CD4-positive, CD25-positive, alpha-beta regulatory T cell (primary cell): ENCODE measurements around the gene PSMA7. TPM values are rescaled to one million over a fixed set of nuclear protein-coding genes. Genes with fewer than 3 reads are reported as not detected.

Experiments
- ATAC-seq, 2 donors: fragments of 150-1000 bp; cut with Tn5 transposase; one replicate each; pipeline ENCODE4 v1.10.0; 2021; ENCODE audit warnings: low read depth in 2 of 2, moderate number of reproducible peaks in 2 of 2, moderate library complexity in 1 of 2
- DNase-seq, 3 donors: peaks; one replicate each; pipeline versions ENCODE4 v3.0.0 to v3.0.0-alpha.2; 2012 to 2022; ENCODE audit warnings: mixed read lengths in 1 of 3
- H3K27ac ChIP-seq: one replicate; pipeline ENCODE4 v1.7.0; 2013; ENCODE audit warnings: mild to moderate bottlenecking, low read length; ENCODE audit not compliant: insufficient read depth, poor library complexity, severe bottlenecking
- H3K27me3 ChIP-seq: one replicate; pipeline ENCODE4 v1.7.0; 2013; ENCODE audit warnings: low read length; ENCODE audit not compliant: control insufficient read depth, insufficient read depth
- H3K36me3 ChIP-seq: one replicate; pipeline ENCODE4 v1.7.0; 2013; ENCODE audit warnings: mild to moderate bottlenecking, low read length, moderate library complexity; ENCODE audit not compliant: control insufficient read depth, insufficient read depth
- H3K4me1 ChIP-seq: 2 replicates; pipeline ENCODE4 v1.7.0; 2013; ENCODE audit warnings: mild to moderate bottlenecking, low read length; ENCODE audit not compliant: insufficient read depth, control insufficient read depth, poor library complexity, severe bottlenecking
- H3K4me3 ChIP-seq: one replicate; pipeline ENCODE4 v1.7.0; 2013; ENCODE audit warnings: low read depth, mild to moderate bottlenecking, low read length, moderate library complexity
- H3K9me3 ChIP-seq, 2 experiments: 1 replicate in 1 of 2; 2 replicates in 1 of 2; pipeline ENCODE4 v1.7.0; 2013; ENCODE audit warnings: low read length in 2 of 2, mild to moderate bottlenecking in 1 of 2, moderate library complexity in 1 of 2; ENCODE audit not compliant: control insufficient read depth in 2 of 2
- H3K27ac Mint-ChIP-seq, 3 donors: one replicate each; pipeline ENCODE4 v1.8.0; 2020 to 2022; ENCODE audit warnings: mild to moderate bottlenecking in 3 of 3, mixed read lengths in 3 of 3, moderate library complexity in 2 of 3
- H3K27me3 Mint-ChIP-seq: one replicate; pipeline ENCODE4 v1.8.0; 2022; ENCODE audit warnings: mild to moderate bottlenecking, mixed read lengths
- H3K36me3 Mint-ChIP-seq: one replicate; pipeline ENCODE4 v1.8.0; 2020; ENCODE audit warnings: mixed read lengths
- H3K4me1 Mint-ChIP-seq, 4 donors: one replicate each; pipeline ENCODE4 v1.8.0; 2020 to 2022; ENCODE audit warnings: mixed read lengths in 4 of 4, mild to moderate bottlenecking in 1 of 4
- H3K4me3 Mint-ChIP-seq, 4 donors: one replicate each; pipeline ENCODE4 v1.8.0; 2020 to 2022; ENCODE audit warnings: mild to moderate bottlenecking in 4 of 4, mixed read lengths in 4 of 4, moderate library complexity in 3 of 4
- H3K9me3 Mint-ChIP-seq, 7 donors: one replicate each; pipeline ENCODE4 v1.8.0; 2020 to 2022; ENCODE audit warnings: mixed read lengths in 7 of 7, mild to moderate bottlenecking in 3 of 7, moderate library complexity in 2 of 7
- polyA plus RNA-seq, 4 donors: library from polyadenylated mRNA; unstranded; fragments of 300-500 nt; fragmentation: Illumina TruSeq; gene quantifications; one replicate each; pipeline ENCODE4 v1.2.3, GENCODE V29; 2021
- total RNA-seq: library from RNA; stranded (reverse); gene quantifications from one replicate; pipeline ENCODE4 v1.2.3, GENCODE V29; 2022

The PSMA7 gene
- total and polyA plus RNA-seq, 5 donors from 2014 or later: 172 to 670 (median 553) TPM

DNA sequence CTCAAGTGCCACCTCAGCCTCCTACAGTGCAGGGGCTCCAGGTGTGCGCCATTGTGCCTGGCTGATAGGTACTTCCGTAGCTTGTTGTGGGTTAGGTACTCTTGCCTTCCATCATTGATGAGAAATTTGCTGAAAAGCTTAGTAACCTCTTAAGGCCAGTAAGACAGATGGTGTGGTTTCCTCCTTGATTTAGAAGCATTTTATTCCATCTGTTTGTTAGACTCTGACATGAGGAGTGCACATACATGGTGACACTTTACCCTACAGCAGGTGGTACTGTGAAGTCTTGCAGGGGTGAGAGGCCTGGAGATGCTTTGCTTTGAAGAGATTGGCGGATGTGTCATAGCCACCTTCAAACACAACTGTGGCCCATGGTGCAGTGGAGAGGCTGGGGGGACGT lies 24.9 kb upstream of the PSMA7 start:
- ATAC-seq (no peak), DNase-seq (no peak)
- no peaks in the 10 kb centered on the region for H3K9me3 Mint-ChIP-seq
- Histone ChIP-seq H3K27me3 (no peaks in the 10 kb centered on the region), H3K36me3 (peaks cover 23% of the 10 kb centered on the region), H3K27ac (no peak overlapping the region), H3K9me3 (no peaks in the 10 kb centered on the region), H3K4me3 (no peak overlapping the region), H3K4me1 (no peaks in the 10 kb centered on the region)
- peaks cover 0 to 3% (median 0%) of the 10 kb centered on the region in 4 donors for H3K4me1 Mint-ChIP-seq
- H3K4me3 Mint-ChIP-seq: no peak overlapping the region
- H3K27me3 Mint-ChIP-seq: no peaks in the 10 kb centered on the region
- peaks cover 9% of the 10 kb centered on the region for H3K36me3 Mint-ChIP-seq
- H3K27ac Mint-ChIP-seq: no peak overlapping the region

DNA sequence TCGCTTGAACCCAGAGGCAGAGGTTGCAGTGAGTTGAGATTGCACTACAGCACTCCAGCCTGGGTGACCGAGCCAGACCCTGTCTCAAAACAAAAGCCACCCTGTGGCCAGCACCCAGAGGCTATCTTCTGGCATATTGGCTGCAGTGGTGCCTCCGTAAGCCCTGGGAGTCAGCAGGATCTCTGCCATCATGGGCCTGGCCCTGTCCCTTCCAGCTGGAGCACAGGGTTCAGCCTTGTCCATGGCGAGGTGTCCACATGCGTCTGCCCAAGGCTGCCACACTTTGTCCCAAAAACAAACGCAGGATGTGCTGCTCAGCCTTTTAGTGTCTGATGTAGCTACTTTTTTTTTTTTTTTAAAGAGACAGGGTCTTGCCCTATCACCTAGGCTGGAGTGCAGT lies 24.3 kb upstream of the PSMA7 start:
- no peak overlapping the region for H3K27ac Mint-ChIP-seq
- no peak for DNase-seq
- Histone ChIP-seq H3K4me1 (no peaks in the 10 kb centered on the region), H3K4me3 (no peak overlapping the region), H3K27me3 (no peaks in the 10 kb centered on the region), H3K9me3 (no peaks in the 10 kb centered on the region), H3K36me3 (peaks cover 26% of the 10 kb centered on the region), H3K27ac (no peak overlapping the region)
- H3K4me3 Mint-ChIP-seq: no peak overlapping the region
- H3K27me3 Mint-ChIP-seq: no peaks in the 10 kb centered on the region
- H3K36me3 Mint-ChIP-seq: peaks cover 9% of the 10 kb centered on the region
- no peak for ATAC-seq
- H3K9me3 Mint-ChIP-seq: no peaks in the 10 kb centered on the region
- peaks cover 0 to 3% (median 0%) of the 10 kb centered on the region in 4 donors for H3K4me1 Mint-ChIP-seq

DNA sequence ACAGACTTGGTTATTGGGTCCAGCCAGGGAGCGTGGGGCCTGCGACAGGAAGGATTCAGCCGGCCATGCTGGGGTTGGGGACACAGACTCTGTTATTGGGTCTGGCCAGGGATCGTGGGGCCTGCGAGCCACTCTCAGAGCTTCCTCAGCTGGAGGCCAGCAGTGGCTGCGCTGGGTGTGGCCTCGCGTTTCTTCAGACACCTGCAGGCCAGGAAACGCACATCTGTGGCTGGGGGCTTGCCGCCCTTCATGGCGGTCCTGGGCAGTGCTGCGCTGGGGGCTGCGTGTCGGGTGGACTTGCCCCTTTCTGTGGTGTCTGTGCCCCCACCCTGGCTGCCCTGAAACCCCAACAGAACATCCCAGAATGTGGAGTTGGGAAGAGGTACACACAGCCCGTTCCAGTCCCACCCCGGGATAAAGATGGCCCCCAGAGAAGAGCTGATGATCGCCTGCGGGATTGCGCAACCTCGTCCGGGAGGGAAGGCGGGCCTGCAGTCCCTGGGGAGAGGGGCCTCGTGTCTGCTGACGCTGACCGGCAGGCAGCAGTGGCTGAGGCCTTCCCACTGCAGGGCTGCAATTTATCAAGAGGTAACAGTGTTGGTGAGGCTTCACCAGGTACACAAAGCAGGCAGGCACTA lies 22.7 kb upstream of the PSMA7 start:
- Mint-ChIP-seq H3K27me3 (no peaks in the 10 kb centered on the region), H3K36me3 (peaks cover 9% of the 10 kb centered on the region), H3K4me1 (peaks cover 0 to 3% (median 0%) of the 10 kb centered on the region in 4 donors), H3K4me3 (no peak overlapping the region), H3K27ac (peak overlapping the region in 1 of 3 donors; percentile 44), H3K9me3 (no peaks in the 10 kb centered on the region)
- no peaks in the 10 kb centered on the region for H3K4me1 ChIP-seq
- ATAC-seq: no peak
- H3K27ac ChIP-seq: no peak overlapping the region
- no peaks in the 10 kb centered on the region for H3K9me3 ChIP-seq
- peaks cover 33% of the 10 kb centered on the region for H3K36me3 ChIP-seq
- no peak overlapping the region for H3K4me3 ChIP-seq
- no peak for DNase-seq
- no peaks in the 10 kb centered on the region for H3K27me3 ChIP-seq

DNA sequence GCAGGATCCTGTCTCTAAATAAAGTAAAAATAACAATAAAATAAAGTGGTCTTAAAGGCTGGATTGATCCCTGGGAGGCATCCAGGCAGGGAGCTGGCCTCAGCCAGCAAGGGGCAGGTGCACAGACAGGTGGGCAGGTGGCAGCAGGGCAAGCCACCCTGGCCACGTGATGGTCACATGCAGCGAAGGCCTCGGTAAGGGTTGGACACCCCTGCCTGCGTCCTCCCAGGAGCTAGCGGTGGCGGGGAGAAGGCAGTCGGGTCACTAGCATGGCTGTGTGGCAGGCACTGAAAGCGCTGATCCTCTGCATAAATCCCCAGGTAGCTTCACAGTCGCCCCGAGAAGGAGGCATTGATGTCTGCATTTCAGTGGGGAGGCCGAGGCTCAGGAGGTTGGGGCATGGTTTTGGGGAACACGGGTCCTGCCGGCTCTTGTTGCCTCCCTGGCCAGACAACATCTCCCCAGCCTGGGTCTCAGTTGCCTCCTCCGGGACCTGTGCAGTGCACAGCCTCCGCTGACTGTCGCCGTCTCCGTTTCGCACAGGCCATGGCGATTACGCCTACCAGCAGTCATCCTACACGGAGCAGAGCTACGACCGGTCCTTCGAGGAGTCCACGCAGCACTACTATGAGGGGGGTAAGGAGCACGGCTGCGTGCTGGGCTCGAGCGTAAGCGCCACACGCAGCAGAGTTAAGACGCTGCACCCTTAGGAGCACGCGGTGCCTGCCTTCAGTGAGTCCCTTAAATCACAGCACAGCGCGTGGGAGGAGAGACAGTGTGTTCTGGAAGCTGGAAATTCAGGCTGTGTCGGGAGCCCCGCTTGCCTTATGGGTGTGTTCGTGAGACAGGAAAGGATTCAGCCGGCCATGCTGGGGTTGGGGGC lies 21.9 kb upstream of the PSMA7 start:
- Histone ChIP-seq H3K36me3 (peaks cover 34% of the 10 kb centered on the region), H3K27me3 (no peaks in the 10 kb centered on the region), H3K9me3 (no peaks in the 10 kb centered on the region), H3K27ac (no peak overlapping the region), H3K4me3 (no peak overlapping the region), H3K4me1 (no peaks in the 10 kb centered on the region)
- ATAC-seq (no peak), DNase-seq (no peak)
- H3K9me3 Mint-ChIP-seq: no peaks in the 10 kb centered on the region
- H3K27ac Mint-ChIP-seq: no peak overlapping the region
- peaks cover 0 to 3% (median 0%) of the 10 kb centered on the region in 4 donors for H3K4me1 Mint-ChIP-seq
- H3K27me3 Mint-ChIP-seq: no peaks in the 10 kb centered on the region
- H3K36me3 Mint-ChIP-seq: peaks cover 9% of the 10 kb centered on the region
- no peak overlapping the region for H3K4me3 Mint-ChIP-seq

DNA sequence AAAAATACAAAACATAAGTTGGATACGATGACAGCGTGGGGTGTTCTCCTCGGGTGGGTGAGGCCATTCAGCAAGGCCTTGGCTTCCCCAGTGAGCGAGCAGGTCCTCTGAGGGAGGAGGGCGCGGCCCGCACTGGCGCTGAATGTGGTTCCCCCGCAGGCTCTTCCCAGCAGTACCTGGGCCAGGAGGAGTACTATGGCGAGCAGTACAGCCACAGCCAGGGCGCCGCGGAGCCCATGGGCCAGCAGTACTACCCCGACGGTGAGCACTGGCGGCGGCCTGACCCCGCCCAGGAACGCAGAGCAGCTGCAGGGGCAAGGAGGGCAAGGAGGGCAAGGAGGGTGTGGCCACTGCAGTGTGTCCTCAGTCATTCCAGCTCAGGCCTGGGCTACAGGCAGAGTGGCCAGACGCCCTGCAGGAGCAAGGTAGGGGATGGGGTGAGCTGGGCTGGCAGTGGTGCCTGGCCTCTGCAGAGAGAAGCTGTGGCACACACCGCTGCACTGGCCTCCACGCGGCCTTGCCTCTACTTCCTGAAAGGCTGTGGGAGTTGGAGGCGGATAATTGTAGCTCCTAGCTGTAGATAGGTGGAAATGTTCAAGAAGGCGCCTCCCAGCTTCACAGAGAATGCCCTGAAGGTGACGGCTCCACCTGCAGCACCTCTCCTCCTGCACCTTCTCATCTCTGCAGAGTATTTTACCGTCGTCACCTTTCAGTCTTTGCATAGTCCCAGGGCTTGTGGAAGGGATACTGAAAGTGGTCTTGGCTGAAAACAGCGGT lies 21.0 kb upstream of the PSMA7 start:
- Mint-ChIP-seq H3K4me1 (peaks cover 0 to 7% (median 2%) of the 10 kb centered on the region in 4 donors), H3K27me3 (no peaks in the 10 kb centered on the region), H3K4me3 (no peak overlapping the region), H3K9me3 (no peaks in the 10 kb centered on the region), H3K36me3 (peaks cover 9% of the 10 kb centered on the region), H3K27ac (no peak overlapping the region)
- DNase-seq (no peak), ATAC-seq (no peak)
- no peak overlapping the region for H3K27ac ChIP-seq
- H3K4me3 ChIP-seq: no peak overlapping the region
- peaks cover 34% of the 10 kb centered on the region for H3K36me3 ChIP-seq
- H3K9me3 ChIP-seq: no peaks in the 10 kb centered on the region
- no peaks in the 10 kb centered on the region for H3K4me1 ChIP-seq
- H3K27me3 ChIP-seq: no peaks in the 10 kb centered on the region

DNA sequence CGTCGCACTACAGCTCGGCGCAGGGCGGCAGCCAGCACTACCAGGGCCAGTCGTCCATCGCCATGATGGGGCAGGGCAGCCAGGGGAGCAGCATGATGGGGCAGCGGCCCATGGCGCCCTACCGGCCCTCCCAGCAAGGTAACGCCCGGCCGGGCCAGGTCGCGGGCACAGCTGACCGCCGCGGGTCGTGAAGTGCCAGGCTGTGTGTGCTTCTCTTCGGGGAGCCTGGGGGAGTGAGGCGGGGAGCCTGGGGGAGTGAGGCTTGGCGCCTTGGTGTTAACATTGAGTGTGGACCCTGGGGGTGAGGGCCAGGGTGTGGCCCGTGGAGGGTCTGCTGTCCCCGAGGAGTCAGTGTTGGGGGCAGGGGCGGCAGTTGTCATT lies 20.3 kb upstream of the PSMA7 start:
- peaks cover 9% of the 10 kb centered on the region for H3K36me3 Mint-ChIP-seq

DNA sequence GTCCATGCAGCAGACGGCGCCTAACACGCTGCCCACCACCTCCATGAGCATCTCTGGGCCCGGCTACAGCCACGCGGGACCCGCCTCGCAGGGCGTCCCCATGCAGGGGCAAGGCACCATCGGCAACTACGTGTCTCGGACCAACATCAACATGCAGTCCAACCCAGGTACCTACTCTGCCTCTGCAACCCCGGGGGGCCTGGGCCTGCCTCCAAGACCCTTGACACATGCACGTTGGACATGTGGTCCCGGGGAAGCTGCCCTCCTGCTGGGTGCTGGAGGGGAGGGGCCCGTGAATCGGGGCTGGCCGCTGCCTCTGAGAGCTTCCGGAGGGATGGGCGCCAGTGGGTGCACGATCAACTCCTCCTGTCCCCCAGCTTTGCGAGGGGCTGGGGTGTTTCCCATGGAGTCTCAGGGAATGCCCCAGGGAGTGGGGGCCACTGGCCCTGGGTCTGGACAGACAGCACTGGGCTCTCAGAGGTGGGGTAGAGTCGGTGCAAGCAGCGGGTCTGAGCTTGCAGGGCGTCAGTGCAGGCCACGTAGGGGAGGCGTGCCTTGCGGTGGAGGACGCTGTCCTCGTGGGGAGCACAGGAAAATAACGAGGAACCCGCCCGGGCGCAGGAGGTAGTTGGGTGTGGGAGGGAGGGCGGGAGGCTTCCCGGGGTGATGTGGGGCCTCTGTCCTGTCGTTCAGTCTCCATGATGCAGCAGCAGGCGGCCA lies 19.7 kb upstream of the PSMA7 start:
- Mint-ChIP-seq H3K4me3 (no peak overlapping the region), H3K9me3 (no peaks in the 10 kb centered on the region), H3K4me1 (peaks cover 0 to 7% (median 2%) of the 10 kb centered on the region in 4 donors), H3K36me3 (peaks cover 3% of the 10 kb centered on the region), H3K27me3 (no peaks in the 10 kb centered on the region), H3K27ac (no peak overlapping the region)
- peaks cover 30% of the 10 kb centered on the region for H3K36me3 ChIP-seq
- ATAC-seq (no peak), DNase-seq (no peak)
- no peak overlapping the region for H3K27ac ChIP-seq
- no peaks in the 10 kb centered on the region for H3K9me3 ChIP-seq
- H3K27me3 ChIP-seq: no peaks in the 10 kb centered on the region
- no peaks in the 10 kb centered on the region for H3K4me1 ChIP-seq
- no peak overlapping the region for H3K4me3 ChIP-seq

More for the DNA sequence above, 20.3 kb upstream of the PSMA7 start:
- Mint-ChIP-seq H3K9me3 (no peaks in the 10 kb centered on the region), H3K27ac (no peak overlapping the region), H3K4me1 (peaks cover 0 to 9% (median 2%) of the 10 kb centered on the region in 4 donors), H3K4me3 (no peak overlapping the region), H3K27me3 (no peaks in the 10 kb centered on the region)
- DNase-seq: no peak
- no peak overlapping the region for H3K4me3 ChIP-seq
- peaks cover 34% of the 10 kb centered on the region for H3K36me3 ChIP-seq
- no peak for ATAC-seq
- no peaks in the 10 kb centered on the region for H3K4me1 ChIP-seq
- no peak overlapping the region for H3K27ac ChIP-seq
- H3K9me3 ChIP-seq: no peaks in the 10 kb centered on the region
- H3K27me3 ChIP-seq: no peaks in the 10 kb centered on the region
